GM19452 (cell line): Measurements from ENCODE around the gene PLCH2.

Experiments used
- ATAC-seq: cut with Tn5 transposase; IDR thresholded peaks from one replicate; pipeline ENCODE4 v1.9.1; 2021; ENCODE audit not compliant: unreplicated experiment

The PLCH2 gene

GRCh38 chr1:2510366-2511155, 34.5 kb downstream of the PLCH2 start:
- no peak for ATAC-seq

GRCh38 chr1:2512862-2513421, 36.9 kb downstream of the PLCH2 start:
- no peak for ATAC-seq

- no peak for ATAC-seq
Observed at GRCh38 chr1:2513939-2514652, 38.0 kb downstream of the PLCH2 start.

- no peak for ATAC-seq
Observed at GRCh38 chr1:2514863-2515762, 39.0 kb downstream of the PLCH2 start.

- no peak for ATAC-seq
Observed at GRCh38 chr1:2515763-2516080, 39.6 kb downstream of the PLCH2 start.

- ATAC-seq, result no peak
Observed at GRCh38 chr1:2516124-2516523, 40.0 kb downstream of the PLCH2 start.

GRCh38 chr1:2516946-2517345, 40.9 kb downstream of the PLCH2 start:
- no peak for ATAC-seq

- ATAC-seq, result no peak
Observed at GRCh38 chr1:2517966-2518365, 41.9 kb downstream of the PLCH2 start.

GRCh38 chr1:2518528-2518927, 42.4 kb downstream of the PLCH2 start:
- ATAC-seq, result no peak

GRCh38 chr1:2519029-2519685, 43.1 kb downstream of the PLCH2 start:
- no peak for ATAC-seq

GRCh38 chr1:2519729-2520128, 43.6 kb downstream of the PLCH2 start:
- ATAC-seq, result no peak

GRCh38 chr1:2520206-2520605, 44.1 kb downstream of the PLCH2 start:
- no peak for ATAC-seq

GRCh38 chr1:2520806-2521205, 44.7 kb downstream of the PLCH2 start:
- ATAC-seq, result no peak

- ATAC-seq, result no peak
Observed at GRCh38 chr1:2522230-2522629, 46.1 kb downstream of the PLCH2 start.

GRCh38 chr1:2523191-2523890, 47.3 kb downstream of the PLCH2 start:
- no peak for ATAC-seq

GRCh38 chr1:2523891-2524609, 48.0 kb downstream of the PLCH2 start:
- no peak for ATAC-seq

GRCh38 chr1:2525572-2525919, 49.5 kb downstream of the PLCH2 start:
- no peak for ATAC-seq

GRCh38 chr1:2525920-2526823, 50.1 kb downstream of the PLCH2 start, which contains the start of gene PANK4:
Gene PANK4 (minus strand): TSS chr1:2526596. CDS start chr1:2526587, 9 bp downstream.
- ATAC-seq, result peak; percentile 85
